HCT116 (cell line): ENCODE results near the gene CORO2A. TPM values are rescaled to one million over a fixed set of nuclear protein-coding genes. Genes with fewer than 3 reads are reported as not detected.

ENCODE experiments used
- ATAC-seq: fragments of 200-7000 bp; cut with Tn5 transposase; 2 replicates; pipeline ENCODE4 v1.9.1; 2020; ENCODE audit warnings: mild to moderate bottlenecking, moderate library complexity
- BruUV-seq: library from RNA; stranded (reverse); fragments of 400-500 nt; replicated peaks from 2 replicates; lab custom pipeline; 2021; lab: Mats Ljungman, UMichigan
- CTCF ChIA-PET: fragments of 300-600 bp; sonication (Branson Sonifier 250); formaldehyde crosslinking; loops from one replicate; lab custom pipeline; 2021; ENCODE audit warnings: antibody characterized with exemption; lab: Charles Lee
- POLR2A ChIA-PET: fragments of 300-600, 350-600 bp; sonication (Branson Sonifier 250); formaldehyde crosslinking; loops from one replicate; lab custom pipeline; 2021; ENCODE audit warnings: antibody characterized with exemption; lab: Charles Lee
- RAD21 ChIA-PET, 2 experiments: fragments of 300-600 bp; sonication (Branson Sonifier 250); formaldehyde crosslinking; loops; one replicate each; lab custom pipeline; 2023; ENCODE audit warnings: low total read pairs in 2 of 2; ENCODE audit not compliant: uncharacterized antibody in 2 of 2, unreplicated experiment in 2 of 2, low non-redundant PET in 1 of 2; lab: Charles Lee
- DNase-seq: peaks from one replicate; pipeline ENCODE4 v3.0.0-alpha.2; 2010; ENCODE audit warnings: low read depth, low spot score
- H2AFZ ChIP-seq: fragments of 200-600 bp; shearing (Covaris generic), sonication (generic); 2 replicates; pipeline ENCODE4 v1.6.1; 2017; ENCODE audit warnings: low read depth, mixed run types, mixed read lengths, antibody characterized with exemption, low read length; ENCODE audit not compliant: poor library complexity, severe bottlenecking
- H3K27ac ChIP-seq: 2 replicates; pipeline ENCODE4 v1.5.1; 2012; ENCODE audit warnings: low read depth, low read length
- H3K27me3 ChIP-seq: fragments of 200-600 bp; sonication (generic); 2 replicates; pipeline ENCODE4 v1.6.1; 2016; ENCODE audit warnings: mixed run types, low read length, mixed read lengths; ENCODE audit not compliant: insufficient read depth
- H3K36me3 ChIP-seq, 2 experiments: fragments of 200-500 bp in 1 of 2; fragments of 200-600 bp in 1 of 2; sonication (Bioruptor generic) in 1 of 2; sonication (generic) in 1 of 2; 2 replicates each; pipeline versions ENCODE4 v1.5.1 to v1.6.1; 2014 to 2016; ENCODE audit warnings: low read length in 2 of 2, inconsistent platforms in 1 of 2, mixed read lengths in 1 of 2, mixed run types in 1 of 2; ENCODE audit not compliant: insufficient read depth in 2 of 2, control insufficient read depth in 1 of 2
- H3K4me1 ChIP-seq, 2 experiments: fragments of 200-600 bp in 1 of 2; sonication (generic) in 1 of 2; 2 replicates each; pipeline versions ENCODE4 v1.5.1 to v1.6.1; 2012 to 2017; ENCODE audit warnings: low read length in 2 of 2, inconsistent platforms in 1 of 2, mild to moderate bottlenecking in 1 of 2, mixed read lengths in 1 of 2, mixed run types in 1 of 2, moderate library complexity in 1 of 2; ENCODE audit not compliant: insufficient read depth in 2 of 2, control insufficient read depth in 1 of 2
- H3K4me2 ChIP-seq: fragments of 200-600 bp; sonication (generic); 2 replicates; pipeline ENCODE4 v1.6.1; 2017; ENCODE audit warnings: mixed run types, low read length, mixed read lengths
- H3K4me3 ChIP-seq, 2 experiments: fragments of 200-600 bp in 1 of 2; sonication (generic) in 1 of 2; replicated peaks in 1 of 2; 2 replicates each; pipeline ENCODE4 v1.5.1; 2011 to 2016; ENCODE audit warnings: low read length in 2 of 2, control low read depth in 1 of 2, low read depth in 1 of 2, mild to moderate bottlenecking in 1 of 2, mixed read lengths in 1 of 2, mixed run types in 1 of 2
- H3K79me2 ChIP-seq: fragments of 200-600 bp; sonication (generic); 2 replicates; pipeline ENCODE4 v1.6.1; 2017; ENCODE audit warnings: mild to moderate bottlenecking, mixed run types, low read length, moderate library complexity, mixed read lengths; ENCODE audit not compliant: insufficient read depth
- H3K9ac ChIP-seq: fragments of 200-600 bp; sonication (generic); 2 replicates; pipeline ENCODE4 v1.6.1; 2016; ENCODE audit warnings: low read length, mixed read lengths
- H3K9me2 ChIP-seq: fragments of 200-600 bp; sonication (generic), shearing (Covaris generic); 2 replicates; pipeline ENCODE4 v1.6.1; 2017; ENCODE audit warnings: mixed run types, mild to moderate bottlenecking, moderate library complexity; ENCODE audit not compliant: insufficient read depth
- H3K9me3 ChIP-seq, 2 experiments: fragments of 200-500 bp in 1 of 2; fragments of 200-600 bp in 1 of 2; sonication (Bioruptor generic) in 1 of 2; sonication (generic) in 1 of 2; 2 replicates each; pipeline ENCODE4 v1.6.1; 2014 to 2017; ENCODE audit warnings: low read length in 2 of 2, mixed read lengths in 2 of 2, inconsistent platforms in 1 of 2, low read depth in 1 of 2, mild to moderate bottlenecking in 1 of 2, mixed run types in 1 of 2, moderate library complexity in 1 of 2; ENCODE audit not compliant: control insufficient read depth in 1 of 2, insufficient read depth in 1 of 2
- H4K20me1 ChIP-seq: fragments of 200-600 bp; sonication (generic), shearing (Covaris generic); 2 replicates; pipeline ENCODE4 v1.6.1; 2017; ENCODE audit warnings: mixed run types, mild to moderate bottlenecking, moderate library complexity; ENCODE audit not compliant: insufficient read depth
- ATF3 ChIP-seq: IDR thresholded peaks from 2 replicates; pipeline ENCODE4 v1.6.1; 2012
- CEBPB ChIP-seq: IDR thresholded peaks from 2 replicates; pipeline ENCODE4 v1.6.1; 2012; ENCODE audit warnings: low read depth
- EGR1 ChIP-seq: IDR thresholded peaks from 2 replicates; pipeline ENCODE4 v1.6.1; 2012; ENCODE audit warnings: low read depth
- ELF1 ChIP-seq: IDR thresholded peaks from 2 replicates; pipeline ENCODE4 v1.6.1; 2012; ENCODE audit warnings: low read depth, borderline replicate concordance
- EZH2 ChIP-seq: fragments of 200-600 bp; sonication (generic); IDR thresholded peaks from 2 replicates; pipeline ENCODE4 v1.6.1; 2017; ENCODE audit warnings: antibody characterized with exemption, mixed run types
- EZH2phosphoT487 ChIP-seq: fragments of 200-600 bp; IDR thresholded peaks from 2 replicates; pipeline ENCODE4 v1.6.1; 2018; ENCODE audit warnings: antibody characterized with exemption, borderline replicate concordance
- FOSL1 ChIP-seq: IDR thresholded peaks from 2 replicates; pipeline ENCODE4 v1.6.1; 2012; ENCODE audit warnings: low read depth
- JUND ChIP-seq: IDR thresholded peaks from 2 replicates; pipeline ENCODE4 v1.6.1; 2012
- MAX ChIP-seq: IDR thresholded peaks from 2 replicates; pipeline ENCODE4 v1.6.1; 2012
- POLR2A ChIP-seq: IDR thresholded peaks from 2 replicates; pipeline ENCODE4 v1.7.0; 2011; ENCODE audit warnings: borderline replicate concordance; ENCODE audit not compliant: insufficient read depth, insufficient read length; ENCODE audit errors: extremely low read depth
- POLR2AphosphoS5 ChIP-seq: IDR thresholded peaks from 2 replicates; pipeline ENCODE4 v1.6.1; 2011; ENCODE audit warnings: mild to moderate bottlenecking, low read depth, low read length, moderate library complexity
- REST ChIP-seq: IDR thresholded peaks from 2 replicates; pipeline ENCODE4 v1.6.1; 2012; ENCODE audit warnings: low read depth
- SIN3A ChIP-seq: IDR thresholded peaks from 2 replicates; pipeline ENCODE4 v1.6.1; 2012; ENCODE audit warnings: low read depth
- SP1 ChIP-seq: IDR thresholded peaks from 2 replicates; pipeline ENCODE4 v1.6.1; 2012; ENCODE audit warnings: low read depth
- SRF ChIP-seq: IDR thresholded peaks from 2 replicates; pipeline ENCODE4 v1.6.1; 2012; ENCODE audit warnings: low read depth
- TCF7L2 ChIP-seq: IDR thresholded peaks from 2 replicates; pipeline ENCODE4 v1.7.0; 2011; ENCODE audit warnings: borderline replicate concordance, inconsistent platforms; ENCODE audit not compliant: insufficient read depth, insufficient read length; ENCODE audit errors: extremely low read depth
- YY1 ChIP-seq: IDR thresholded peaks from 2 replicates; pipeline ENCODE4 v1.6.1; 2011; ENCODE audit warnings: low read length, low read depth, moderate library complexity, mild to moderate bottlenecking; ENCODE audit not compliant: insufficient replicate concordance; ENCODE audit errors: extremely low read depth
- ZFX ChIP-seq: fragments of 450-650 bp; IDR thresholded peaks from 2 replicates; pipeline ENCODE4 v1.6.1; 2017
- ZNF274 ChIP-seq: fragments of 200-500 bp; sonication (Bioruptor generic); IDR thresholded peaks from 2 replicates; pipeline ENCODE4 v1.6.1; 2014; ENCODE audit warnings: mild to moderate bottlenecking, low read depth, low read length, inconsistent platforms
- intact Hi-C: fragments of 100-400 bp; cut with micrococcal nuclease; formaldehyde crosslinking; loops from 2 replicates; pipeline ENCODE4 v1.10.0; 2022
- total RNA-seq: library from RNA; stranded (reverse); gene quantifications from one replicate; pipeline ENCODE4 v1.2.1, GENCODE V29; 2021; ENCODE audit not compliant: unreplicated experiment
- TF ChIP-seq, protein P1 (sequence below): IDR thresholded peaks from 2 replicates; pipeline ENCODE4 v1.6.1; 2011; ENCODE audit warnings: mild to moderate bottlenecking, low read length, moderate library complexity; ENCODE audit not compliant: insufficient replicate concordance; ENCODE audit errors: extremely low read depth

The CORO2A gene
- total RNA-seq, 1 experiment from 2014 or later, result 5.7 TPM

DNA sequence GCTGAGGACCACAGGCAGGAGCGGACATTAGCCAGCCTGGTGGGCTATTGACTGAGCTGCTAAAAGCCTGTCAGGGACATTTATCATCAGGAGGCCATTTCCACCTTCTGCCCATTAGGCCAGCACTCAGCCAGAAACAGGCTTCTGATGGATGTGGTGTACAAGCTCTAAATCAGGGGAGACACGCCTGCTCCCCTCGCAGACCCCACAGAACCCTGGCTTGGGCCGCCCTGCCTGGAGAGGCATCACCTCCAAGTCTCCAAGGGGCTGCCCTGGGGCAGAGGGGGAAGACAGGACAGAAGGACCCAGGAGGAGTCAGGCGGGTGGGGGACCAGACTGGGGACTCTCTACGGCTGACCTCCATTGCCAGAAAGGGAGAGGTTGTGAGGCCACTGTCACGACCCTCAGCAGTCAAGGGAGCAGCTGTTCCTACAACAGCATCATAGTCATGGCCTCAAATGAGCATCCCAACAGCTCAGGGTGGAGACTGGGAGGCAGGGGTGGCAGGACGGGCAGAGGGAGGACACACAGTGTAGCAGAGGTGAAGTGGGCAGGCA lies 49.4 kb downstream of the CORO2A start:
- no peak for DNase-seq
- H3K36me3 ChIP-seq, result no peaks in the 10 kb centered on the region
- no TSS peak for BruUV-seq
- no peak overlapping the region for H3K4me2 ChIP-seq
- TF ChIP-seq POLR2A (no peak), FOSL1 (no peak), ATF3 (no peak), ZNF274 (no peak), SRF (no peak), SP1 (no peak), CEBPB (no peak), EZH2 (no peak), EZH2phosphoT487 (no peak), ZFX (no peak), EGR1 (no peak), MAX (no peak), POLR2AphosphoS5 (no peak), ELF1 (no peak), TCF7L2 (no peak), JUND (no peak), YY1 (no peak), SIN3A (no peak), REST (no peak)
- TF ChIP-seq, protein P1, sequence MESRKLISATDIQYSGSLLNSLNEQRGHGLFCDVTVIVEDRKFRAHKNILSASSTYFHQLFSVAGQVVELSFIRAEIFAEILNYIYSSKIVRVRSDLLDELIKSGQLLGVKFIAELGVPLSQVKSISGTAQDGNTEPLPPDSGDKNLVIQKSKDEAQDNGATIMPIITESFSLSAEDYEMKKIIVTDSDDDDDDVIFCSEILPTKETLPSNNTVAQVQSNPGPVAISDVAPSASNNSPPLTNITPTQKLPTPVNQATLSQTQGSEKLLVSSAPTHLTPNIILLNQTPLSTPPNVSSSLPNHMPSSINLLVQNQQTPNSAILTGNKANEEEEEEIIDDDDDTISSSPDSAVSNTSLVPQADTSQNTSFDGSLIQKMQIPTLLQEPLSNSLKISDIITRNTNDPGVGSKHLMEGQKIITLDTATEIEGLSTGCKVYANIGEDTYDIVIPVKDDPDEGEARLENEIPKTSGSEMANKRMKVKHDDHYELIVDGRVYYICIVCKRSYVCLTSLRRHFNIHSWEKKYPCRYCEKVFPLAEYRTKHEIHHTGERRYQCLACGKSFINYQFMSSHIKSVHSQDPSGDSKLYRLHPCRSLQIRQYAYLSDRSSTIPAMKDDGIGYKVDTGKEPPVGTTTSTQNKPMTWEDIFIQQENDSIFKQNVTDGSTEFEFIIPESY, result no peak
- TF ChIP-seq, all 23 proteins: peak for 0
- Histone ChIP-seq H3K9me3 (no peaks in the 10 kb centered on the region), H3K79me2 (no peaks in the 10 kb centered on the region), H3K4me3 (no peak overlapping the region), H3K9ac (no peak overlapping the region), H3K27ac (no peak overlapping the region), H3K4me1 (peaks cover 6 to 14% of the 10 kb centered on the region in 2 experiments; a peak in 3 of 4 replicates), H2AFZ (no peak overlapping the region), H4K20me1 (no peaks in the 10 kb centered on the region), H3K9me2 (no peaks in the 10 kb centered on the region), H3K27me3 (no peaks in the 10 kb centered on the region)
- intact Hi-C loops, result loop anchor here (10.0 kb wide), 1 partner anchor 58 kb away; no protein-coding TSS in a partner anchor
- no peak for ATAC-seq
- ChIA-PET POLR2A (no interaction called here), CTCF (no interaction called here), RAD21 (no interaction called here)
